Measurements from ENCODE around the gene DUS1L.

DUS1L gene

DNA sequence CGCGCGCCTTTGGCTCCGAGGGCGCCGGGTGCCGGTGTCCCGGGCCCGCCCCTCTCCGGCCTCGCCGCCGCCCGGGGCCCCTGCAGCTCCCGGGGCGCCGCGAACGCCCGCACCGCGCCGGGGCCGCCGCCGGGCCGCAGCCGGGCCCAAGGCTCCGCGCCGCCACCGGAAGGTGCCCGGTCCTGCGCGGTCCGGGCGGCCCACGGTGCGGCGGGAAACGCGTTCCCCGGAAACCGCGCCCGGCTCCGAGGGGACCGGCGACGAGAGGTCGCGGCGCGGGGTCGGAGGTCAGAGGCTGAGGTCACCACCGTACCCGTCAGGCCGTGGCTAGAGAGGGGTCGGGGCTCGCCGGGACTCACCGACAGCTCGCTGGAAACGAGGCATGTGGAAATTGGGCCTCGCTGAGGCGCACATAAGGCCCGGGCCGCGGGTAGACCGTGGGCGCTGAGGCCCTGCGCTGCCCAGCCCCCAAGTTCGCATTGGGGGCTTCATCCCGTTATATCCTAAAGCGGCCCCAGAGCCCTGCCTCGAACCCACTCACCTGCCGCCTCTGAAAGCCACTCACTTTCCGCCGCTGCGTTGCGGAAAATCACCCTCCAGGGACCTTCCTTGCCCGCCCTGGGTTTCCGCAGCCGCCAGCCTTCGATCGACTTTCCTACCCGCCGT is at the start of gene DUS1L:
Gene DUS1L (minus strand): TSS at position 167 of the 666 bp plus-strand sequence. CDS start 745 bp downstream, outside the sequence.
- peak; percentile 65 for DNase-seq (ENCODE audit: low spot score)

DNA sequence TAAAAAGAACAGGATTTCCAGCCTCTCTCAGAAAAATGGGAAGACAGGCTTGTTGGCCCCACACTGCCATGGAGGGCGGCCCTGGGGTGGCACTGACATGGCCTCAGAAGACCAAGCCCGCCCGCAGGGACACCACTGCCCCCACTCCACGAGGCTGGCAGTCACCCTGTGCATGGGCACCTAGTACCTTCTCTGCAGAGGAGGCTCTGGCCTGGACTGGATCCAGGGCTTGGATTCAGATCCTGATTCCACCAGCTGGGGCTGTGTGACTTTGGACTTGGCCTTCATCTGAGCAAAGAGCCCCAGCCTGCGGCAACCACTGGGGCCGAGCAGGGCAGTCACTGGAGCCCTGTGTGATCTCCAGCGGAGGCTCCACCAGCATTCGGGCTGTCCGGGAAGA is 49.3 kb upstream of the DUS1L start:
- no peak for DNase-seq (ENCODE audit: low spot score)

- DNase-seq (ENCODE audit: low spot score): no peak
Measured at GRCh38 chr17:82114447-82114846, 48.8 kb upstream of the DUS1L start.

DNA sequence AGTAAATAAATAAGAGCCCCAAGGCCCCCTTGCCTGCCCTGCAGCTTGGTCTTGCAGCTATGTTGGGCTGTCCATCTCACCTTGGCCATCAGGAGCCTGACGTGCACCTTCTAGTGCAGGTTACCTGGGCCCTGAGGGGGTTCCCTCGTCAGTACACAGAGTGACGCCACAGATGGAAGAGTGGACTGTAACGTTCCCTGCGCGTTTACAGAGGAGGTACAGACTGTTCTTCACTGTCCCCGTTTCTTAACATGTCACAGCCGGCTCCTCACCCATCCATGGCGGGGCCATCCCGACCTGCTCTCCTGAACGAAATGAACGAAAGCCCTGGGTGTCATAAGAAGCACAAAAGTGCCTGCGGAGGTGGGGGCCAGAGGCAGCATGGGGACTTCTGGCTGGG is 48.3 kb upstream of the DUS1L start:
- DNase-seq (ENCODE audit: low spot score): no peak

DNA sequence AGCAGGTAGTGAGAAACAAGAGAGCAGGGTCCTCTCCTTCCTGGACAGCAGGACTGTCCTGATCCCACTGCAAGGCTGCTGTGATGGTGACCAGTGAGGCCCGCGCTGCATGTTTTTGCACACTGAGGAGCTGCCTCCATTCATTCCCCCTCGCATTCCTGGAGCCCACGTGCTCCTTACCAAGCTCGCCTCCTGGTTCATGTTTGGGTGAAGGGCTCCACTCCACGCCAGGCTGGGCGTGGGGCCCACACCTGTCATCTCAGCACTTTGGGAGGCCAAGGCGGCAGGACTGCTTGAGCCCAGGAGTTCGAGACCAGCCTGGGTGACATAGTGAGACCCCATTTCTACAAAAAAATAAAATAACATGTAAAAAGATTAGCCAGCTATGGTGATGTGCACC is 47.8 kb upstream of the DUS1L start:
- DNase-seq (ENCODE audit: low spot score): no peak

GRCh38 chr17:82112914-82113311 is 47.3 kb upstream of the DUS1L start:
- DNase-seq (ENCODE audit: low spot score): no peak

DNA sequence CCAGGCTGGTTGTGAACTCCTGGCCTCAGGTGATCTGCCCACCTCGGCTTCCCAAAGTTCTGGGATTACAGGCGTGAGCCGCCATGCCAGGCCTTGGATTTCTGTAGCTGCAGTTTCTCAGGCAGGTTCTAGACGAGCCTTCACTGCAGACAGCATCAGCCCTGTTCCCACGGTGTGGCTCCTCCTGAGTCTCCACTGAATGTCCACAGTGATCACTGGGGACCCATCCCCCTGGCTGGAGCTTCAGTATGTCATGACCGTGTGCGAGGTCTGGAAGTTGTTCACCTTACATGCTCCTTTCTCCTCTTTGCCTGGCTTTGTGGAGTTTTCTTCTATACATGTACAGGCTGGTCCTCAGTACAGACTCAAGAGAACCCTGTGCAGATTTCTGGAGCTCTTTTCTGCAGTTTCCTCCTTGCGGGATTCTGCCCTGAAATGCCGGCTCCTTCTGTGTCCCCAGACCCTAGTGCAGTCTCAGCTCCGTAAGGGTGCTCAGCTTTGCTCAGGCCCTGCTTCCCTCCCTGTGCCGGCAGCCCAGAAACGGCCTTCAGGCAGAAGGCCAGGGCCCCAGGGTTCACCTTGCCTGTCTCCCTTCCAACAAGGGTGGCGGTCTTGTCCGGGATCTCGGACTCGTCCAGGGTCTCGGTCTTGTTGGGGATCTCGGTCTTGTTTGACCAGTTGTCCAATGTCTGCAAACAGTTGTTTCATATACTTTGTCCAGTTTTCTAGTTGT is 46.7 kb upstream of the DUS1L start:
- no peak for DNase-seq (ENCODE audit: low spot score)

GRCh38 chr17:82110298-82110697 is 44.7 kb upstream of the DUS1L start:
- no peak for DNase-seq (ENCODE audit: low spot score)

DNA sequence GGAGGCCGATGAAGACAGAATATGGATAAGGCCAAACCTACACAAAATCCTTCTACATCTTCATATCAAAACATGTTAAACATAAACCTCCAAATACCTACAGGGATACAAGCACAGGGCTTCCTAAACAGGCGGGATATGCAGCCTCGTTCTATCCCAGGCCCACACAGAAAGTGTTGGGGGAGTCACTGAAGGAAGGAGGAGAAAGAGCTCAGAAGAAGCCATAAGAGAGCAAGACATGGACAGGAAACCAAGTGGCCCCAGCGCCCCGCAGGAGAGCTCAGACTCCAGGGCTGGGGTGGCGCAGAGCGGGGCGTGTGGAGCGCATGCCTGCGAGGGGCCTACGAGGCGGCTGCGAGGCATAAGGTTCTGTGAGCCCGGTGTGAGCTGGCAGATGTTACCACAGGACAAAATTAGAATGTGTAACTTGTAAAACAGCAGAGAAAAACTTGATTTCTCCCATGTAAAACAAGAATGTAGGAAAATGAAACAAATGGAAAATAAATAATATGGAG is 43.4 kb upstream of the DUS1L start:
- no peak for DNase-seq (ENCODE audit: low spot score)

DNA sequence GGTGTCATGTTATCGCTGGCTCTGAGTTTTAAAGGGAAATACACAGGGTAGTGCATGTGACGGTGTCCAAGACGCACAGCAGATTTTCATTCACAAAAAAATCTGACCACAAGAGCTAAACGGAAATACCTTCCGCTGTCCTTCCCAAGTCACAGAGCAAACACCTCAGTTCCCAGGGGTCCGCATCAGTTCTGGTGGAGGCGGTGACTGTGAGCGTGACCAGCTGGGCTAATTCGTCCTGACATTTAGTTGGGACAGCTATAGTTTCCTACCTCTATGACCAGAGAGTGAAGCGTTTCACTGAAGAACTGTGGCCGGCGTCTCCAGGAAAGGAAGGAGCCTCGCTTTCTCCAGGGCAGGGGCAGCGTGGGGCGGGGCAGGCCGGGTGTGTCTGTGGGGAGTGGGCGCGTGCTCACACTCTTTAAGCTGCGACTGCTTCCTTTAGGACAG is 42.9 kb upstream of the DUS1L start:
- DNase-seq (ENCODE audit: low spot score): no peak

GRCh38 chr17:82108038-82108437 is 42.4 kb upstream of the DUS1L start:
- DNase-seq (ENCODE audit: low spot score): no peak

- no peak for DNase-seq (ENCODE audit: low spot score)
Measured at GRCh38 chr17:82107341-82107860, 41.8 kb upstream of the DUS1L start.

GRCh38 chr17:82106688-82107305 is 41.2 kb upstream of the DUS1L start:
- DNase-seq (ENCODE audit: low spot score): no peak

DNA sequence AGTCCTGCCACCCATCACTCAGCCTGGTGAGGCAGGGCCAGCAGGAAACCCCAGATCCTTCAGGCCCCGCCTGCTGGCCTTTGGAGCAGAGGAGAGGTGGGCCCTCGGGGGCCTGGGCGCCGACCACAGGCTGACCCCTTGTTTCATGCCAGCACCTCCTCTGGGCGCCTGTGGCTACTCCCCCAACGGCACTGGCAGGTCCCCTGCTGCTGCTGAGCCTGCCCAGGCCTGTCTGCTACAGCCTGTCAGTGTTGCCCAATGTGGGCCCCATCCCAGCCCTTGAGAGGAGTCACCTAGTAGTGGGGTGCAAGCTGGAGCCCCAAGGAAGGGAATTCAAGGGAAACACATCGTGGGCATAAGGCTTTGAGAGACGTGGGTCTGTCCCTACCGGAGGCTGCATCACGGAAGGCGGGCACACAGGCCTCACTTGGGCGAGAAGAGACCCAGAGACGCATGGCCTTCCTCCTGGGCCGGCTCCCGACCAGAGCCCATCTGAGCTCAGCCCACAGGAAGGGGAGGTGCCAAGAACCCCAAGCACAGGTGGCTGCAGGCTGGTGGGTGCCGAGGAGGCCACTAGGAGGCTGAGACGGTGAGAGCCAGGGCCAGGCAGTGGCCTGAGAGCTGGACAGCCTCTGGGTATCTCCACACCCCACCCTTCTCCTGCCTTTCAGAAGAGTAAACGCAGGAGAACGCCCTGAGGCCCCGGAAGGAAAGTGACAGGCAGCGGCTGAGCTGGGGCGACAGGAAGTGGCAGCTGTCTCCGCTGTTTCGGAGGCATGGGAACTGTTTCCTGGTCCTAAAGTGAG is 40.5 kb upstream of the DUS1L start:
- no peak for DNase-seq (ENCODE audit: low spot score)

DNA sequence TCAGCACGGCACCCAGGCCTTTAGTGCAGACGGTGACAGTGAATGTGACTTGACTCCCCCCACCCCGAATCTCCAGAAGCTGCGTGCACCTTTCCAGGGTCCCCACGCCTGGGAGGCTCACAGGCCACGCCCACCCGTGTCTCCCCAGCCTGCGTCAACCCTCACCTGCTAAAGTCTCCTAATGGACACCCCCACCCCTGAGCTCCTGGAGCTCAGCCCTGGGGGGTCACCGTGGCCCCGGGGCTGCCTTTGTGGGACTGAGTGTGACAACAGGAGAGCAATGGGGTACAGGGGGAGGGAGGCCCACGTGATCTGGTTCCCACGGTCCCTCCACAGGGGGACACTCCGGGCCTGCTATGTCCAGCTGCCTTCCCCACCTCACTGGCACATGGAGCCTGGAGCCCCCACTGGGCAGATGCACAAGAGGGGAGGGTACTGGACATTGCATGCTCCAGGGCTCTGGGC is 39.8 kb upstream of the DUS1L start:
- no peak for DNase-seq (ENCODE audit: low spot score)

DNA sequence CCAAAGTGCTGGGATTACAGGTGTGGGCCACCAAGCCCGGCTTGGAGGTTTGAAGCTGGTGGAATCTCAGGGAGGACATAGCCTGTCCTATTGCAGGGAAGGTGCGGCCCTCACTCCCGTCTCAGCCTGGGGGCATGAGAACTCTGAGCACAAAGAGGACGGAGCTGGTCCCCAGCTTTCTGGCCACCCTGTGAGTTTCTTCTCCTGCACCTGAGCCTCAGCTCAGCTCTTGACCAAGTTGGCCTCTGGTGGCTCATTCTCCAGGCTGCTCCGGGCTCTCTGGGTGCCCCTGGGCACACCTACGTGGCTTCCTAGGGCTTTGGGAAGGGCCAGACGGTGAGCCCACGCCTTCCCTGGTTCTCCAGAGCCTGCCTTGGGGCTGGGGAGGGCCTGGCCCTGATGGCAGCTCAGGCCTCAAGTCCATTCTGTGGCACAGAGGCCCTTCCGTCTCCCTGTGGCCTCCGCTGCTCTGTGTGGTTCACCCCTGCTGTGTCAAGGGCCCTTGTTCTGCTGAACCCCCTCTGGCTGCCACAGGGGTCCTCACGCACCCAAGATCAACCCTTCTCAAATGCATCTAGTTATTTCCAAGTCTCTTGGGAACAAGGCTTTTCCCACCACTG is 39.3 kb upstream of the DUS1L start:
- DNase-seq (ENCODE audit: low spot score): no peak

DNA sequence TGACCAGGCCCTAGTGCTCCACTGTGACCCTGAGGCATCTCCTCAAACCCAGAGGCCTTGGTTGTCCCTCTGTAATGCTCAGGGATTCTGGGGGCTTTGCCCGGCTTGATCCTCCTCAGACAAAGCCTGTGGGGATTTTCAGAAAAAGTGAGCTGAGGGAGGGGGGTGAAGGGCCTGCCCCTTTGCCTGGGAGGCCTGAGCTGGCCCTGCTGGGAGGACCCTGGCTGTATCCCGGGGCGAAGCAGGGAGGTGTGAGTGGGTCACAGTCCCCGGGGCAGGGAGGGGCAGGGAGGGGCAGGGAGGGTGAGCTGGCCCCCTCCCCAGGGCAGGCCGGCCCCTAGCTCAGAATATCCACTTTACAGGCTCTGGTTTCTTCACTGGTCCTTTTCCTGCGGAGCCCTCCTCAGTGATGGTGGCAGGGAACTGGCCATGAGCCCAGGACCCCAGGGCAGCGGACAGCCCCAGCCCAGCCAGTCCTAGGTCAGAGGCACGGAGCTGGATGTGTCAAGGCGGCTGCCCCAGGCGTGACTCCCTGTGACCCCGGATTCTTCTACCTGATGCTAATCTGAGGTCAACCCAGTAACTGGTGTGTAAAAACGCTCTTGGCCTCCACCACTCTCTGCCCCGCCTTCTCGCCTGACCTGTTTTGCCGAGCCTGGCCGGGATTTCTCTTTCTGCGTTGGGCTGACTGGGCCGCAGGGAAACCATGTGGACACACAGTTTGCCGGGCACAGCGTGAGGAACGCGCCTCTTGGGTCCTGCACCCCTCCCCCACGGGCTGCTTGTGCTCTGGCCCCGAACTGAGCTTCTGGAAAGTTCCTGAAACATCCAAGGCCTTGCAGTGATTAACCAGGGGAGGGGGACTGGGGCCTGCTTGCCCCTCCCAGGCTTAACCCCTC is 38.2 kb upstream of the DUS1L start:
- no peak for DNase-seq (ENCODE audit: low spot score)

GRCh38 chr17:82101767-82102679 is 36.4 kb upstream of the DUS1L start:
- no peak for DNase-seq (ENCODE audit: low spot score)

DNA sequence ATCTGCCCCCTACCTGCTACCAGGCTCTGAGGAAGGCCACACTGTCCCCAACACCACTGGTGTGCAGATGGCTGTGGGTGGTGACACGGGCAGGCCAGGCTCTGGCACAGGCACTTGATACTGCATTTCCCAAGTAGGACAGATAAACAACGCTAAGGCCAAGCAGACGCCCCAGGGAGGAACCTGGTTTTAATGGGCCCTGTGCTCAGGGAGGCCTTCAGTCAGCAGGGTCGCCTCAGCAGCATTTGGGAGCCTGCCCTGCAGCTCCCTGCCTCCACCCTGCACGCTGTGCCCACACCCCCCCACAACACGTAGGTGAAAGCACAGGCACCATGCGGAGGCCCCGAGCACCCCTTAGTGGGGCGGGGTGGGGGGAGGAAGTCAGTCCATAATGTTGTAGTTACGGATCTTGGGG is 35.7 kb upstream of the DUS1L start:
- no peak for DNase-seq (ENCODE audit: low spot score)

Measured in LoVo (cell line).